Amniotic stem cell (primary cell): ENCODE data around the gene SGK1.
"Not testable (repeated sequence)": the region's sequence is repeated elsewhere in the genome, so short reads cannot be mapped to it uniquely, and the experiment has no call there.

ENCODE experiments used
- DNase-seq: peaks from one replicate; lab custom pipeline; 2025; lab: John Stamatoyannopoulos, UW

Gene SGK1

DNA sequence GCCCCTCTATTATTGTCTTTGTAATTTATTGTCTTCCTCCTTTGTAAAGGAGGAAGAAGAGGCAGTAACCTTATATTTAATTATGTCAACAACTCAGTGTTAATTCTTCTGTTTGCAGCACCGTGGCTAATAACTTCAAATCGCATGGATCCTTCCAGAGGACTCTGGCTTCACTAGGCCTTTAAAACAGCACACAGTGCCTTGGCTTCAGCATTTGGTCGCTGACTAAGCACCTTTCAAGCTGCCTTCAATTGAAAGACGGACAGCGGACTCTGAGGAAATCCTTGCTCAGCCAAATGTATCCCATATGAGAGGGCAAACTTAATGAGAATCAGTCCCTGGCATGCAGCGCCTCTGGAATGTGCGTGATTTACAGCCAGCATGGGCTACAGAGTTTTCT is 64.2 kb downstream of the SGK1 start:
- peak; percentile 73 for DNase-seq

DNA sequence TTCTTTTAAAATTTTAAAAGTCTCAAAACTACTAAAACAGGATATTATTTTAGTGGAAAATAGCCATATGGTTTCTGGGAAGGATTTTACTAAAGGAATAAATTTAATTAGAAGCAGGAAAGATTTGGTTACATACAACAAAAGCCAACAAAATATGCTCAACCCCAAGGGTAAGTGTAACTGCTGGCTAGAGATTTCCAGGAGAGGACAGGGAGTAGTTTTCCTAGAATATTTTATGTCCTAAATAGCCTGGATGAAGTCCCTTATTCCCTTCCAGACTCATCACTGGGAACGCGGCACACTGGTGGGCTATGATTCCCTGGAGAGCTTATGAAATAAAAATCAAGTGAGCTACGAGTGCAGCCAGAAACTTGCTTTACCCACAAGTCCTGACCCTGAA is 66.6 kb downstream of the SGK1 start:
- DNase-seq: no peak

DNA sequence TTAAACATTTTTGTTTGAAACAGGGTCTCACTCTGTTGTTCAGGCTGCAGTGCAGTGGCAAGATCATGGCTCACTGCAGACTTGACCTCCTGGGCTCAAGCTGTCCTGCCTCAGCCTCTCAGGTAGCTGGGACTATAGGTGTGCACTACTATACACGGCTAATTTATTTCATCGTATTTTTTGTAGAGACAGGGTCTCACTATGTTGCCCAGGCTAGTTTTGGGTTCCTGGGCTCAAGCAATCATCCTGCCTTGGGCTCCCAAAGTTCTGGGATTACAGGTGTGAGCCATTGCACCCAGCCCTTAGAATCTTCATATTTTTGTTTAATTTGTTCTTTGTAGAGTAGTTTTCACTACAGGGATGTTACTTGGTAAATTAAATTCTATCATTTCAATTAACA is 67.1 kb downstream of the SGK1 start:
- DNase-seq: no peak

DNA sequence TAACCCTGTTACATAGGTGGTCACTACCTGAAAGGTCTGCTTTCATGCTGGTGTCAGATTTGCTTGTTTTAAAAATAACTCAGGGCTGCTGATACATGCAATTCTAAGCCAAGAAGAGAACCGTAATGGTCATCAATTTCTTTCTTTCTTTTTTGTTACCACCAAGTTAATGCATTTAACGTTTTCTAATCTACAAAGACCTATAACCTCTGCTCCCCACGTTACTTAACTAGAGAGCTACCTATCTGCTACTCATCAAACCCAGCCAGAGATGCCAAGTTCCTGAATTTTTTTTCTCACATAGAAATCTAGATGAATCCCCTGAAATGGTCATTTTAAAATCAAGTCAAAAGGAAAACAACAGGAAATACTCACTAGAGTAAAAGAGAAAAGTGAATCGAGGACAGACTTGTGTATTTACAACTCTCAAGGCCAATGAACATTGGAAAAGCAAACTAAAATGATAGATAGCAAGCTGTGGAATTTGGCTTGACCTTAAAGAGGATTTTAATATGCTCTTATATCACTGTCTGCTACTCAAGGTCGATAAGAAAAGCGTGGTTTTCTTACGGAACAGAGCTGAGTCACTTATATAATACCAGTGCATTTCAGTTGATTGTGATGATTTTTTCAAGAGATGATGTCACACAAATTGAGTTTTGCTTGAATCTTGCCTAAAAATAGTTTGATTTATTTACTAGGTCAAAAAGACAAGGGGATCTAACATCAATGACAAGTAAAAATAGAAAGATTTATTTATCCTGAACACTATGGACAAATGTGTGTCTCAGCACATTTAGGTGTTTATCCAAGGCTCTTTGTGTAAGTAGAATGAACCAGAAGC is 67.9 kb downstream of the SGK1 start:
- no peak for DNase-seq

DNA sequence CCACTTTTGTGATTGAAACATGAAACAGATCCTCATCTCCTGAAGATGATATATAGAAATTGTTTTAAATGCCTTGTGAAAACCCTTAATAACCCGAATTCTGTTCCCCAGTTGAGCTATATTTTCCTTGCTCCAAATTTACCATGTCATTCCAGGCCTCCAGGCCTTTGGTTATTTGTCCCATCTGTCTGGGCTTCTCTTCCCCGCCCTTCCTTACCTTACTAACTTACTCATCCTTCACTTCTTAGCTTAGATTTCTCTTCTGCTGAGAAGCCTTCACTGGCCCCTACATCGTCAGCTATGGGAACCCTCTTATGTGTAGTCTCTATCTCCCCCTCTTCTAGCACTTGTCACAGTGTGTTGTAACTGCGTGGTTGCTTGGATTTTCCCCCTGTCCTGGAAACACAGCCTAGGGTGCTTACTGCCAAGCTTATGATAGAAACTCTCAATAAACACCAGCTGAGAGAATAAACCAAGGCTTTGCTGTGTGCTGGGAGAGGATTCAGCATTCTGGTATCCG is 68.6 kb downstream of the SGK1 start:
- no peak for DNase-seq

DNA sequence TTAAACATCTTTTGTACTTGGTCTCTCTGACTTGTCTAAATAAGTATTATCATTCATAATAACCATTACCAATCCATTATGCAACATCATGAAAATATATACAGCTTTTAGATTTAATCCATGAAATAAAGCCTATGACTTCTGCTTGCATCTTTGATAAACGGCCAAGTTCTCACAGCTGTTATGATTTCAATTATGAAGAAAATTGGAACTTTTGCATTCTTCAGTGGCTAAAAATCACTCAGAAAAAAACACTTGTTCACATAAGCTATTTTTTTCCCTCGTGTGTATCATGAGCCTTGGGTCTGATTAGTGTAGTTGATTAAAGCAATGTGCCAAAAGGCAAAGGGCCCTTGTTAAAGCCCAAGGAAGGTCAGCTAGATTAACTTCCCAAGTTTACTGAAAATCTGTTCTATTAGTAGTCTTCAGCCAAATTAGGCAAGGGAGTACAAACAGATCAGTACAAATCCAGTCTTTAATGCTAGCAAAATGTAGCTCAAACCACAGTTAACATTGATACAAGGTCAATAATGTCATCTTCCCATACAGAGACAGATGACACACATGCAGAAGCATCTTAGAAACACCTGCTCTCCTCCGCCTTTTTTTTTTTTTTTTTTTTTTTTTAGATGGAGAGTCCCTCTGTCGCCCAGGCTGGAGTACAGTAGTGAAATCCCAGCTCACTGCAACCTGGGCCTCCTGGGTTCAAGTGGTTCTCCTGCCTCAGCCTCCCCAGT is 69.9 kb downstream of the SGK1 start:
- no peak for DNase-seq

DNA sequence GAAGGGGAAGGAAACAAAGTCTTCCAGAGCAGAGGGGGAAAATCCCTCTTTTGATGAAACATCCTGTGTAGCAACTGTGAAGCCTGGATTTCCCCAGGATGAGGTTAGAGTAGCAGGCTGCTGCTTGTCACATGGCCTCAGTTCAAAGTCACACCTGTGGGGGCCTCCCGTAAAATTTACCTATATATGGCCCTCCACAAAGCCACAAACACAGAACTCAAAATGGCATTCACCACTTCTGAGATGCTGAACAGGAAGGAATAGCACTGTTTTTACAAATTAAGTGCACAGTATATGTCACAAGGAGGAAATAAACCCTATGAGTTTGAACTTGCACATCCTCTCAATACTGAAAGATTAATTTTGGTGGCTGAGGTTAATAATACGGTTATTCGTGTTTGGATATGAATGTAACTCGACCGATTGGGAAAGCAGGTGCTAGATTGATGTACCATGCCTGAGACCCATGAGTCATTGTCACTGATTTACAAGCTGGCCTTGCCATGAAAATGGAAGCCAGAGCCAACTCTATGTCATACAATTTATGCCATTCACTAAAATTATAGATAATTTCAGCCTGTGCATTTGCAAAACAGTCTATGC is 70.6 kb downstream of the SGK1 start:
- no peak for DNase-seq

DNA sequence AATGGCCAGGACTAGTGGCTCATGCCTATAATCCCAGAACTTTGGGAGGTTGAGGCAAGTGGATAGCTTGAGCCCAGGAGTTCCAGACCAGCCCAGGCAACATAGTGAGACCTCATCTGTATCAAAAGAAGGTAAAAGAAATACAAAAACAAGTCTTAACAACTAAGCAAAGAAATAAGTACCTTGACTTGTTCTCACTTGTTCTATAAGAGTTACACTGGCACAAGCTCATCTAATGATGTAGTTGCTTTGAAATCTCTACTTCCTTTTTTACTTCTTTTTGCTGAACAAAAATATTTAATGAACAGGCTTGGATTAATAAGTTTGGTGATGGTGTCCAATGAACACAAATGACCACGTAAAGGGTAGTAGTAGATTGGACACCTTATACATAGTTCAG is 72.2 kb downstream of the SGK1 start:
- DNase-seq: no peak

GRCh38 chr6:134245041-134245440 is 72.9 kb downstream of the SGK1 start:
- no peak for DNase-seq

DNA sequence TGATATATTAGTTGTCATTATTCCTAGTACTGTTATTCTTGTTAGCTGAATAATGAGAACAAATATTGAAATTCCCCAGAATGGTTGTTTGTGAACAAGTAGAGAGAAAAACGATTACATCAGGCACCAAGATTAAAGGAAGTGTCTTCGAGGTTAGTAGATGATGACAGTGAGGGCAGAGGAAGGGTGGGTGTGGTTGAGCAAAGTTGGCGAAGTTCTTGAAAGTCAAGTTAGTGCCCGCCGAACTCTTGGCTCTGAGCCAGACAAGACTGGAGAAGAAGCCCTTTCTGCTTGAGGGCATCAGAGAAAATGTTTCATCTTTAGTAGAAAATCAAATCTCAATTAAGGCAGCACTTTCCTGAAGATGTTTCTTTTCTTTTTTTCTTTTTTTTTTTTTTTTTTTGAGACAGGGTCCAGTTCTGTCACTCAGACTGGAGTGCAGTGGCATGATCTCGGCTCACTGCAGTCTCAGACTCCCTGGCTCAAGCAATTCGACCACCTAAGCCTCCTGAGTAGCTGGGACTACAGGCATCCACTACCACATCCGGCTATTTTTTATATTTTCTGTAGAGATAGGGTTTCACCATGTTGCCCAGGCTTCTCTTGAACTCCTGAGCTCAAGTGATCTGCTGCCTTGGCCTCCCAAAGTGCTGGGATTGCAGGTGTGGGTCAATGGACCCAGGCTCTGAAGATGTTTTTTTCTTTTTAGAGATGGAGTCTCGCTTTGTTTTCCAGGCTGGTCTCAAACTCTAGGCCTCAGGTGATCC is 77.1 kb downstream of the SGK1 start:
- no peak for DNase-seq

GRCh38 chr6:134238960-134239795 is 78.7 kb downstream of the SGK1 start:
- DNase-seq: no peak

- no peak for DNase-seq
Observed at GRCh38 chr6:134238006-134238405, 79.9 kb downstream of the SGK1 start.

DNA sequence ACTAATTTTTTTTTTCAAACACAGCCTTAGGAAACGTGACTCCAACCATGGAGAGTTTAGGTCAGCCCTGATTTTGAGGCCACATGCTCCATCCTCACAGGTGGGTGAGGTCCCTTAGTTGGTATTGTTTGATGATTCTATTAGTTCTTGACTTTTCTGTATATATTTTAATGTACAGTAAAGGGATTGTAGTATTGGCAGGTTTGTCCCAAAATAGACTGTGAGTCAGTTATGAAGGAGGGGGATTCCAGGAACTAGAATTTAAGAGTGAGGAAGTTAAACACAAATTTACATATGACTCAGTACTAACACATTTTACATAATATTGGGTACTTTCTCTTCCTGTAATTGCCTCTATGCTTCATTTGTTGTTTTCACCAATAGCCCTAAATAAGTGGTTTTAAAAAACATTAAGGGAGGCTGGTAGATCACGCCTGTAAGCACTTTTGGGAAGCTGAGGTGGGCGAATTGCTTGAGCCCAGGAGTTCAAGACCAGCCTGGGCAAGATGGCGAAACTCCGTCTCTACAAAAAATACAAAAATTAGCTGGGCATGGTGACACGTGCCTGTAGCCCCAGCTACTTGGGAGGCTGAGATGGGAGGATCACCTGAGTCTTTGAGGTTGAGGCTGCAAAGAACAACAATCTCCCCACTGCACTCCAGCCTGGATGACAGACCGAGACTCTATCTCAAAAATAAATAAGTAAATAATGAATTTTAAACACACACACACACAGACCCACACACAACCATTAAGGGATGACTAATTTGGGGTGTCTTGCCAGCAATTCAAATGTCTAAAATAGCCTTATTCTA is 81.8 kb downstream of the SGK1 start:
- DNase-seq: peak; percentile 44

- DNase-seq: not testable (repeated sequence)
Observed at GRCh38 chr6:134235334-134235733, 82.6 kb downstream of the SGK1 start.

GRCh38 chr6:134233180-134233955 is 84.5 kb downstream of the SGK1 start:
- DNase-seq: no peak

- no peak for DNase-seq
Observed at GRCh38 chr6:134230940-134231339, 87.0 kb downstream of the SGK1 start.

- no peak for DNase-seq
Observed at GRCh38 chr6:134230087-134230700, 87.7 kb downstream of the SGK1 start.

DNA sequence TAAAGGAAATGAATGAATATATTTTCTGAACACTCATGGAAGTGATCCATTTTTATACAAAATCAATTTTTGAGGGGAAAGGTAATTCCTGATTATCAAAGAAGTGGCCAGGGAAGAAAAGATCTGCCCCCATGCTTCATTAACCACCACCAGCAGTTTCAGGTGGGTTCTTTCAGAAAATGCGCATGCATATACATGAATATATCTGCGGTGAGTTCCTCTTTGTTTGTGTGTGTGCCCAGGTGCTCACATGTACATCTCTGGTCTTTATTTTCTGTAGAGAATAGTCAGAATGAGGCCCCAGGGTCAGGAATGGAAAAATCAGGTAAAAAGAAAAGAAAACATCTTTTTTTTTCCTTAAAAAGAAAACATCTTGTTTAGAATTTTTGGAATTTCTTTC is 88.4 kb downstream of the SGK1 start:
- no peak for DNase-seq

DNA sequence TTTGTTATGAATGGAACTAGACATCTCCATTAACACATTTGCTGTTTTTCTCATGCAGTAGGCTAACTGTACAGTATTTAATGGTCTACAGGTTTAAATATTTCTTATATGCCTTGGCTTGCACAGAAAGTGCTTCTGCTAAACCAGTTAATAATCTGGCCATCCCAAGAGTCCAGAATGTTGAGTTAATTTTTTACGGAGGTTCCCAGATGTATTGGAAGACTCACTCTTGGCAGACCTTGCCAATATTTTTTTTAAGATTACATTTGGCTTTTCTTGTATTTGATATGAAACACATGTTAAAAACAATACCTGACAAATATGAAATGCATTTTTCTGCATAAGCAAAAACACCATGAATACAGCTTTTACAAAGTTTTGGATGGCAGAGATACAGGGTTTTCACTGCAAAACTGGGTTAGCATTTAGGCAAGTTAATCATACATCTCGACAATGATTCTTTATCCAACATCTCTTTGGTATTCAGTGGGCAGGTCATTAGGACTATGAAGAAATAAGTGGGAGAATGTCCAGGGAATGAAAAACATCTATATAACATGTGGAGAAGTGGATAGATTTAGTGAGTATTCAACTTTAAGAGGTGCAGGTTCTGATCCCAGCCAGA is 94.0 kb downstream of the SGK1 start:
- DNase-seq: no peak
